ENCODE results near the gene CHST8. TPM values are rescaled to one million over a fixed set of nuclear protein-coding genes. Genes with fewer than 3 reads are reported as not detected.

Gene CHST8
- total RNA-seq, 5 donors from 2014 or later (not counting 1 experiment from before 2014, with no cell fraction given) = not detected

DNA sequence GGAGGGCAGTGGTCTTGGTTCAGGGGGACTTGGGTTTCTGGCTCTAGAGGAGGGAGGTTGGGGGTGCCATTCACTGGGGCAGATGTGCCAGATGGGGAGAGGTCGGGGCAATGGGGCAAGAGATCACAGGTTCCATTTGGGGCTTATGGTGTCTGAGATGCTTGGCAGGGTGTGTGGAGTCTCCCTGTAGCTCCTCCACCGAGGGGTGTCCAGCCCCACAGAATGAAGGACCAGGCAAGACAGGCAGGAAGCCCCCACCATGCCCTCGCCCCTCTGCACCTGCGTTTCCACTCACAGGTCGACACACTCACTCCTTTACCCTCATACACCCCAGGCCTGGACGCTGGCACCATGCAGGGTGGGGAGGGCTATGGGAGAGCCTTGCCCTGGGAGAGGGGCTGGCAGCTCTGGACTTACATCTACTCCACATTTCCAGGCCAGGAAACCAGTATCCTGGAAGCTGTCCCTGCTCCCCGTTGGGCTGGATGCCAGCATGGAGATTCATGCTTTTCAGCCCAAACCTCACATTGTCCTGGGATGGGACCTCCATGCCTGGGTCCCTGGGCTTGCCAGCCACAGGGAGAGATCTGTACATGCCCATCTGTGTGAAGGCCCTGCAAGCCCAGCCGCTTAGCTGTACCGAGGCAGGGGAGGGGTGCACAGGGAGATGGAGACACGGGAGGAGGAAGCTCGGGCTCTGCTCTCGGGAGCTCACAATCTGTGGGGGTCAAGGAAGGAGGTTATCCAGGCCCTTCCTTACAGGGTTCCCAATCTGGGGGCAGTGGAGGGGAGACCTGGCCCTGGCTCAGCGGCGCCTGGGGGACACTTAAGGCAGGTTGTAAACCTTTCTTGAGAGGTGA is 77.1 kb downstream of the CHST8 start:
- H3K27me3 ChIP-seq (replicated peaks in 1 of 2; ENCODE audit: control insufficient read depth in 2 of 2, extremely low read depth in 1 of 2, insufficient read depth in 2 of 2, low read length in 1 of 2) = peaks cover 0 to 27% of the 10 kb centered on the region in 2 experiments
- H3K36me3 Mint-ChIP-seq = no peaks in the 10 kb centered on the region
- H3K4me1 Mint-ChIP-seq = no peaks in the 10 kb centered on the region
- no peaks in the 10 kb centered on the region for H3K9me3 ChIP-seq
- ATAC-seq (replicated peaks in 1 of 4) (no peak), DNase-seq (no peak)
- WGBS (ENCODE audit: insufficient coverage) = 69% methylated on average over 8 of the region's 14 CpGs
- no peak overlapping the region for H3K27ac ChIP-seq (ENCODE audit: low read length)
- H3K4me1 ChIP-seq (ENCODE audit: control insufficient read depth in 1 of 2, extremely low read depth in 1 of 2, insufficient read depth in 2 of 2, low read length in 2 of 2) = no peaks in the 10 kb centered on the region
- H3K27me3 Mint-ChIP-seq = peaks cover 0 to 10% of the 10 kb centered on the region in 2 donors
- H3K4me3 Mint-ChIP-seq = no peak overlapping the region
- CTCF ChIA-PET = no interaction called here
- POLR2A ChIA-PET = no interaction called here
- no peaks in the 10 kb centered on the region for H3K36me3 ChIP-seq (ENCODE audit: control insufficient read depth in 2 of 2, extremely low read depth in 1 of 2, insufficient read depth in 1 of 2, low read length in 1 of 2)
- H3K9me3 Mint-ChIP-seq = no peaks in the 10 kb centered on the region
- H3K4me3 ChIP-seq (ENCODE audit: control insufficient read depth in 1 of 2, extremely low read depth in 1 of 2, low read length in 1 of 2) = no peak overlapping the region
- no peak overlapping the region for H3K27ac Mint-ChIP-seq

DNA sequence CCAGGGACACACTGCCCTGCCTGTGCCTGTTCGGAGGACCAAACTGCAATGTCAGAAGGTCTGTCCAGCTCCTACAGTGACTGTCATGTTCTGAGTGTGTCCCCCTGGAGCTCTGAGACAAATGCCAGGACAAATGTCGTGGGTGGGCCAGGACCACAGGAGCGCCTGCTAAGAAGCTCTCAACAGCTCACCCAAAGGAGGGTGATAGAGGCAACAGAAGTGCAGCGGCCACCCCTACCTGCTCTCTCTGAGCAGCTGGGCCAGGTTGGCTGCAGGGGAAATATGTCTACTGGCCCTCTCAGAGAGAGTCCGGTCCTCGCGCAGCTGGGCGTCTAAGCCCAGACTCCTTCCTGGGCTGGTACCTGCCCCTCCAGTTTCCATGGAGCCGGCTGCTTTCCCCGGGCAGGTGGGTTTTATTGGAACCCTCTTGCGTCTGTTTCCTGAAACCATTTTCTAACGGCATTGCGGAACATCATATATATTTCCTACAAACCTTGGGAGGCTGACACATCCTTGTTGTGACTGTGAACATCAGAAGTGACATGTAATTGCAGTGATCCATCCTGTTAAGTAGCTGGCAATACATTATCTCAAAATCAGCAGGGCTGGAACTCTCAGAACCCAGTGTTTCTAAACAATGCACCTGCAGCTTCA is 78.1 kb downstream of the CHST8 start:
- Histone ChIP-seq H3K4me1 (ENCODE audit: control insufficient read depth in 1 of 2, extremely low read depth in 1 of 2, insufficient read depth in 2 of 2, low read length in 2 of 2) (no peaks in the 10 kb centered on the region), H3K36me3 (ENCODE audit: control insufficient read depth in 2 of 2, extremely low read depth in 1 of 2, insufficient read depth in 1 of 2, low read length in 1 of 2) (no peaks in the 10 kb centered on the region), H3K27ac (ENCODE audit: low read length) (no peak overlapping the region), H3K27me3 (replicated peaks in 1 of 2; ENCODE audit: control insufficient read depth in 2 of 2, extremely low read depth in 1 of 2, insufficient read depth in 2 of 2, low read length in 1 of 2) (peaks cover 0 to 27% of the 10 kb centered on the region in 2 experiments), H3K9me3 (no peaks in the 10 kb centered on the region), H3K4me3 (ENCODE audit: control insufficient read depth in 1 of 2, extremely low read depth in 1 of 2, low read length in 1 of 2) (no peak overlapping the region)
- H3K36me3 Mint-ChIP-seq = no peaks in the 10 kb centered on the region
- H3K4me3 Mint-ChIP-seq = no peak overlapping the region
- peaks cover 0 to 10% of the 10 kb centered on the region in 2 donors for H3K27me3 Mint-ChIP-seq
- ChIA-PET CTCF (no interaction called here), POLR2A (no interaction called here)
- ATAC-seq (replicated peaks in 1 of 4) (no peak), DNase-seq (no peak)
- no peak overlapping the region for H3K27ac Mint-ChIP-seq
- no peaks in the 10 kb centered on the region for H3K9me3 Mint-ChIP-seq
- WGBS (ENCODE audit: insufficient coverage) = 82% methylated on average over 9 of the region's 13 CpGs
- no peaks in the 10 kb centered on the region for H3K4me1 Mint-ChIP-seq

- Mint-ChIP-seq H3K36me3 (no peaks in the 10 kb centered on the region), H3K27me3 (peaks cover 0 to 10% of the 10 kb centered on the region in 2 donors), H3K27ac (no peak overlapping the region), H3K4me3 (no peak overlapping the region), H3K4me1 (no peaks in the 10 kb centered on the region), H3K9me3 (no peaks in the 10 kb centered on the region)
- POLR2A ChIA-PET = no interaction called here
- WGBS (ENCODE audit: insufficient coverage) = 65% methylated on average over 5 of the region's 8 CpGs
- Histone ChIP-seq H3K36me3 (ENCODE audit: control insufficient read depth in 2 of 2, extremely low read depth in 1 of 2, insufficient read depth in 1 of 2, low read length in 1 of 2) (no peaks in the 10 kb centered on the region), H3K9me3 (no peaks in the 10 kb centered on the region), H3K27ac (ENCODE audit: low read length) (no peak overlapping the region), H3K27me3 (replicated peaks in 1 of 2; ENCODE audit: control insufficient read depth in 2 of 2, extremely low read depth in 1 of 2, insufficient read depth in 2 of 2, low read length in 1 of 2) (peaks cover 0 to 27% of the 10 kb centered on the region in 2 experiments), H3K4me3 (ENCODE audit: control insufficient read depth in 1 of 2, extremely low read depth in 1 of 2, low read length in 1 of 2) (no peak overlapping the region), H3K4me1 (ENCODE audit: control insufficient read depth in 1 of 2, extremely low read depth in 1 of 2, insufficient read depth in 2 of 2, low read length in 2 of 2) (no peaks in the 10 kb centered on the region)
- CTCF ChIA-PET = no interaction called here
- ATAC-seq (replicated peaks in 1 of 4) (no peak), DNase-seq (no peak)
Observed at GRCh38 chr19:33700408-33701013, 78.8 kb downstream of the CHST8 start.

- ChIA-PET CTCF (no interaction called here), POLR2A (no interaction called here)
- Histone ChIP-seq H3K27ac (ENCODE audit: low read length) (no peak overlapping the region), H3K4me3 (ENCODE audit: control insufficient read depth in 1 of 2, extremely low read depth in 1 of 2, low read length in 1 of 2) (no peak overlapping the region), H3K36me3 (ENCODE audit: control insufficient read depth in 2 of 2, extremely low read depth in 1 of 2, insufficient read depth in 1 of 2, low read length in 1 of 2) (no peaks in the 10 kb centered on the region), H3K4me1 (ENCODE audit: control insufficient read depth in 1 of 2, extremely low read depth in 1 of 2, insufficient read depth in 2 of 2, low read length in 2 of 2) (no peaks in the 10 kb centered on the region), H3K27me3 (replicated peaks in 1 of 2; ENCODE audit: control insufficient read depth in 2 of 2, extremely low read depth in 1 of 2, insufficient read depth in 2 of 2, low read length in 1 of 2) (peaks cover 0 to 27% of the 10 kb centered on the region in 2 experiments), H3K9me3 (no peaks in the 10 kb centered on the region)
- H3K27me3 Mint-ChIP-seq = peaks cover 0 to 10% of the 10 kb centered on the region in 2 donors
- DNase-seq (no peak), ATAC-seq (replicated peaks in 1 of 4) (no peak)
- H3K36me3 Mint-ChIP-seq = no peaks in the 10 kb centered on the region
- H3K4me1 Mint-ChIP-seq = no peaks in the 10 kb centered on the region
- no peak overlapping the region for H3K27ac Mint-ChIP-seq
- H3K9me3 Mint-ChIP-seq = no peaks in the 10 kb centered on the region
- WGBS (ENCODE audit: insufficient coverage) = 80% methylated on average over 6 of the region's 8 CpGs
- no peak overlapping the region for H3K4me3 Mint-ChIP-seq
Observed at GRCh38 chr19:33701565-33701964, 79.8 kb downstream of the CHST8 start.

DNA sequence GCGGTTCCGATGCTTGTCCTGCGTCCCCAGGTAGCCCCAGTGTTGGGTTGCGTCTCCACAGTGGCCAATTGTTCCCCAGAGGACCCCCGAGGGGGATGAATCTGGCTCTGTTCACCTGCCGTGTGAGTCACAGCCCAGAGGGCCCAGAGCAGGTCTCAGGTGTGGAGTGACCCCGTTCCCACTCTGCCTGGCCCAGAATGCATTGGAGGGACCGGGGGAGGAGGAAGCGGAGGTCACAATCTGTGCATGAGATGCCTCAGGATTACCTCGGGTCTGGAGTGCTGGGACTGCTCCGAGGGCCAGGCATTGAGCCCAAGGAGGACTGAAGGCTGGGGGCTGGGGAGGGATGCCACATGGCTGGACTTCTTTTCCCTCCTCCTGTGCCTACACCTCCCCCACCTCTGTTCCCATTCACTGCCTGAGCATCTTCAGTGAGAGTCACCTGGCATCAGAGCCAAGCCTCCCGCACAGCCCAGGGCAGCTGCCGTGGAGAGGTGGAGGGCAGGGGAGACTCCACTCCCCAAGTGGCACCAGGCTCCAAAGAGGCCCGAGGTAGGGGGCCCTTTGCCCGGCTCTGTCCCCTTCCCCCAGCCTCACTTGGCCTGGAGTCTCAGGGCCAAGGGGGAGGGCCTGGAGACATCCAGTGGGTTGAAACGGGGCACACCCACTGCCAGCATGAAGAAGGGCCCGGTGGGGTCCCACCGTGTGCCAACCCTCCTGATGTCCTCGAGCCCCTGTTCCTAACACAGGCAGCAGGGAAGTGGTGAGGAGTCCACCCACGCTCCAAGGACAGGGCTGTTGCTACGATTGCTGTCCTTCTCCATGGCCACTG is 81.1 kb downstream of the CHST8 start:
- no peak for ATAC-seq (replicated peaks in 1 of 4)
- H3K4me1 Mint-ChIP-seq = no peaks in the 10 kb centered on the region
- H3K27ac Mint-ChIP-seq = no peak overlapping the region

GRCh38 chr19:33703438-33703750 is 81.6 kb downstream of the CHST8 start:
- Histone ChIP-seq H3K4me3 (ENCODE audit: control insufficient read depth in 1 of 2, extremely low read depth in 1 of 2, low read length in 1 of 2) (no peak overlapping the region), H3K27me3 (replicated peaks in 1 of 2; ENCODE audit: control insufficient read depth in 2 of 2, extremely low read depth in 1 of 2, insufficient read depth in 2 of 2, low read length in 1 of 2) (peaks cover 0 to 22% of the 10 kb centered on the region in 2 experiments), H3K4me1 (ENCODE audit: control insufficient read depth in 1 of 2, extremely low read depth in 1 of 2, insufficient read depth in 2 of 2, low read length in 2 of 2) (no peaks in the 10 kb centered on the region), H3K27ac (ENCODE audit: low read length) (no peak overlapping the region), H3K36me3 (ENCODE audit: control insufficient read depth in 2 of 2, extremely low read depth in 1 of 2, insufficient read depth in 1 of 2, low read length in 1 of 2) (no peaks in the 10 kb centered on the region), H3K9me3 (no peaks in the 10 kb centered on the region)
- 92% methylated on average over 9 of the region's 11 CpGs for WGBS (ENCODE audit: insufficient coverage)
- ATAC-seq (replicated peaks in 1 of 4) (no peak), DNase-seq (no peak)
- ChIA-PET POLR2A (no interaction called here), CTCF (no interaction called here)
- Mint-ChIP-seq H3K27ac (no peak overlapping the region), H3K9me3 (no peaks in the 10 kb centered on the region), H3K27me3 (peaks cover 0 to 7% of the 10 kb centered on the region in 2 donors), H3K36me3 (no peaks in the 10 kb centered on the region), H3K4me1 (no peaks in the 10 kb centered on the region), H3K4me3 (no peak overlapping the region)

More for the DNA sequence above, 81.1 kb downstream of the CHST8 start:
- H3K27me3 Mint-ChIP-seq = peaks cover 0 to 10% of the 10 kb centered on the region in 2 donors
- no peak overlapping the region for H3K4me3 Mint-ChIP-seq
- Histone ChIP-seq H3K4me1 (ENCODE audit: control insufficient read depth in 1 of 2, extremely low read depth in 1 of 2, insufficient read depth in 2 of 2, low read length in 2 of 2) (no peaks in the 10 kb centered on the region), H3K4me3 (ENCODE audit: control insufficient read depth in 1 of 2, extremely low read depth in 1 of 2, low read length in 1 of 2) (no peak overlapping the region), H3K9me3 (no peaks in the 10 kb centered on the region), H3K27ac (ENCODE audit: low read length) (no peak overlapping the region), H3K36me3 (ENCODE audit: control insufficient read depth in 2 of 2, extremely low read depth in 1 of 2, insufficient read depth in 1 of 2, low read length in 1 of 2) (no peaks in the 10 kb centered on the region), H3K27me3 (replicated peaks in 1 of 2; ENCODE audit: control insufficient read depth in 2 of 2, extremely low read depth in 1 of 2, insufficient read depth in 2 of 2, low read length in 1 of 2) (peaks cover 0 to 24% of the 10 kb centered on the region in 2 experiments)
- POLR2A ChIA-PET = no interaction called here
- H3K9me3 Mint-ChIP-seq = no peaks in the 10 kb centered on the region
- H3K36me3 Mint-ChIP-seq = no peaks in the 10 kb centered on the region
- WGBS (ENCODE audit: insufficient coverage) = 70% methylated on average over 17 of the region's 21 CpGs
- CTCF ChIA-PET = no interaction called here
- no peak for DNase-seq
